GM12891 (cell line): ENCODE results near the gene GASK1B.

Source experiments
- PAX5 ChIP-seq: IDR thresholded peaks from 2 replicates; pipeline ENCODE4 v1.6.1; 2011; ENCODE audit warnings: low read length, moderate library complexity, mild to moderate bottlenecking; ENCODE audit not compliant: insufficient read depth, severe bottlenecking
- POLR2A ChIP-seq: IDR thresholded peaks from 2 replicates; pipeline ENCODE4 v1.6.1; 2011; ENCODE audit warnings: low read depth, low read length, control low read depth
- POLR2AphosphoS5 ChIP-seq: IDR thresholded peaks from 2 replicates; pipeline ENCODE4 v1.6.1; 2011; ENCODE audit warnings: low read depth, low read length, control low read depth
- POU2F2 ChIP-seq: IDR thresholded peaks from 2 replicates; pipeline ENCODE4 v1.6.1; 2011; ENCODE audit warnings: low read depth, mild to moderate bottlenecking, control low read depth, low read length, moderate library complexity
- SPI1 ChIP-seq: IDR thresholded peaks from 2 replicates; pipeline ENCODE4 v1.6.1; 2011; ENCODE audit warnings: low read depth, low read length, control low read depth
- TAF1 ChIP-seq: IDR thresholded peaks from 2 replicates; pipeline ENCODE4 v1.6.1; 2011; ENCODE audit warnings: low read depth, low read length, control low read depth

DNA sequence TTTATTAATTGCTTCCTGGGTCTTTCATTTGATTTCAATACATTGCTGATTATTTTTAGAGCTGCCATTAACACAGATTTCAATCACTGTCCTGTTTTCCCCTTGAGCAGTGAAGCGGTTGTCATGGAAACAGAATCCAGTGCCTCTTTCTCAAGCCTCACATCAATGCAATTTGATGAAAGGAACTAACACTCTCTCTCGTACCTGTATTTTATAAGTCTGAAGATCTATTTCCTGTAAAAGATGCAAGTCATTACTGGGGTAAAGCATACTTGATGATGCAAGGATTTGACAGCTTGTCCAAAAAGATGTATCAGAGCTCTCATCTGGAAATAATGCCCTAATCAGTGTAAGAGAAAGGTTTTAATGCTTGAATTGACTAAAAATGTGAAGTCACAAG, 17.9 kb upstream of the GASK1B start:
- no peak for TF ChIP-seq POLR2AphosphoS5
- no peak for TF ChIP-seq POLR2A
- TF ChIP-seq POU2F2 = no peak
- no peak for TF ChIP-seq SPI1
- no peak for TF ChIP-seq TAF1
- TF ChIP-seq PAX5 = no peak
